GM12873 (cell line): ENCODE data around the gene BCORL1.

ENCODE experiments used
- CTCF ChIP-seq: IDR thresholded peaks from 2 replicates; pipeline ENCODE4 v1.5.1; 2012; ENCODE audit warnings: low read depth, mild to moderate bottlenecking, moderate library complexity, low read length, control low read depth; ENCODE audit not compliant: insufficient read depth; ENCODE audit errors: missing control alignments

Gene BCORL1

DNA sequence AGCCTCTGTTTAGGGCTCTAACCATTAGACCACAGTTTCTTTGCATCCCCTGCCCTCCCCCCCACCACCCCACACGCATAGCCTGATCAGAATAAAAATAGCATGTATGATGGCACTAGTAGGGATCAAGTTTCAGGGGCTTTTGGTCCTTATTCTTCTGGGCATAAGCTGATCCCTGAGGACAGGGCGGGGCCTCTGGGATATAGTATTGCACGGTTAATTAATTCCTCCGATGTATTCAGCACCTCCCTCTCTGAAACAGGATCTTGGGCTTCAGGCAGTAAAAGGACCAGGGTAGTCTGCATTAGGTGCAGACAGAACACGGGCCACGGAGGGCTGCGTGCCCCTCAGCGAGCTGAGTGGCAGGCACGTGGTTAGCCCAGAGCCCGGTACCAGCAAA, 70.8 kb downstream of the BCORL1 start:
- no peak for TF ChIP-seq CTCF

DNA sequence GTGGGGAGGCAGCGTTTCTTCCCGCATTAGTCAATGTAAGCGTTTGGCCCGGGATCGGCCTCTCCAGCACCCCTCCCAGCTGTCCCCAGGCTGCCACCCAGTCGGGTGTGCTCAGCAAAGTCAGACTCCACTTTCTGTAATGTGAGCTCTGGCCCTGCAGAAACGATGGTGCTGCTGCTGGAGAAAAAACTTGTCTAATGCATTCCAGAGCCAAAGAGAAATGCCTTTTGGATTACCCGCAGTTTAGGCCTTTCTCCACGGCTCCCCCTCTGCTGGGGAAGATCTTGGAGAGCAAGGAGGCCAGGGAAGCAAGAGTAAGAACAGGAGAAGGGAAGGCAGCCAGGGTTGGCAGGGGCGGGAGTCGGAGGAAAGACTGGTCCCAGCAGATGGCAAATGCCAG, 72.7 kb downstream of the BCORL1 start:
- TF ChIP-seq CTCF: no peak

GRCh38 chrX:130055899-130056298, 73.5 kb downstream of the BCORL1 start:
- TF ChIP-seq CTCF: no peak

DNA sequence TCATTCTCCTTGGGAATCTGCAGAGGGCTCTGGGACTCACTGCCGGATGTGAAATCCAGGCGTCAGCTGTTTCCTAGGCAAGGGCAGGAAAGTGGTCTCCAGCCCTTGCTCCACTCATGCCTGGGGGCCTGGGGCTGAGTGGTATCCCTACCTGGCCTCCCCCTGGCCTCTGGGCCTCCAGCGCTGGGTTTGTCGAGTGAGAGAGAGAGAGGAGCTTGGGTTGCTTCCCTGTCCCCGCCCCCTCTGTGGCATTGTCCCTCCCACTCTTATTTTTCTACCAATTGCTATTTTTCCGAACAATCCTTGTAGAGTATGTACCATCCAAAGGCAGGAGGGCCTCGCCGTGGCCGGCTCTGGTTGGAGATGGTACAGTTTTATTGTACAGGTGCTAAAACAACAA, 74.8 kb downstream of the BCORL1 start:
- TF ChIP-seq CTCF: no peak

- no peak for TF ChIP-seq CTCF
Observed at GRCh38 chrX:130058652-130059051, 76.2 kb downstream of the BCORL1 start.

- TF ChIP-seq CTCF: peak; percentile 77
Observed at GRCh38 chrX:130060122-130061069, 78.0 kb downstream of the BCORL1 start.

DNA sequence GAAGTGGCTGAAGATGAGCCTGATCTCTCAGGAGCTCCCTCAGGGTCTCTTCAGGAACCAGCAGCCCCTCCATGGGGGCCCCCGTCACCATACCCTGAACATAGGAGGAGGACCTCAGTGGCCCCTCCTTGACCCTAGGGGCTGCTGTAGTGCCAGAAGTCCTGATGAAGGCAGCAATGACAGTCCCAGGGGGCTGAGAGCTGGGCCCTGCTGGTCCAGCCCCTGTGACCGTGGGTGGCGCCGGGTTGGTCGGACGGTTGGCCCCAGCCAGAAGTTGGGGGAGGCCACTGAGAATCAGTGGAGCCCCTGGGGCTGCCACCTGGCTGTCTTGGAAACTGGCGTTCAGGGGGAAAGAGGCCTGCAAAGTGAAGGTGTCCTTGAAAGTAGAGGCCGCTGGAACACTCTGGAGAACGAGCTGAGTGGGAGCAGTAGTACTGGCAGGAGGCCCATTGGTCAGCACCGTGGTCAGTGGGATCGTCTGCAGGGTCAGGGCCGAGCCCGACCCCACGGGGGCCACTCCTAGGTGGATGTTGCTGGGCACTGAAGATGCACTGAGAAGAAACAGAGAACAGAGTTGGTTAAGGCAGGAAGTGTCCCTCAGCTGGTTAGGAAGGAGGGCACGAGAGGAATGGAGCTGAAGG, 84.7 kb downstream of the BCORL1 start:
- no peak for TF ChIP-seq CTCF
